ENCODE measurements around the gene DAB1.

- TF ChIP-seq CTCF (IDR thresholded peaks at IDR 0.05; ENCODE audit: insufficient read depth, low read length) (no peak), POLR2AphosphoS5 (IDR thresholded peaks at IDR 0.05; ENCODE audit: low read depth) (no peak), GABPA (IDR thresholded peaks at IDR 0.05; ENCODE audit: low read depth) (no peak), REST (IDR thresholded peaks at IDR 0.05; ENCODE audit: insufficient replicate concordance, low read depth) (no peak), SPI1 (IDR thresholded peaks at IDR 0.05; ENCODE audit: borderline replicate concordance, low read depth) (no peak)
Observed at GRCh38 chr1:56977910-56978309, 445.9 kb downstream of the DAB1 start.

All from HL-60 (cell line).